K562 (cell line): Measurements from ENCODE around the gene PRR23E. TPM values are rescaled to one million over a fixed set of nuclear protein-coding genes. Genes with fewer than 3 reads are reported as not detected.

Source experiments
- ATAC-seq: fragments of 200-7000 bp; cut with Tn5 transposase; 3 replicates; pipeline ENCODE4 v1.9.1; 2020; ENCODE audit warnings: moderate library complexity
- BruUV-seq: library from RNA; stranded (reverse); fragments of 400-500 nt; replicated peaks from 2 replicates; lab custom pipeline; 2021; lab: Mats Ljungman, UMichigan
- CTCF ChIA-PET: fragments of 300-600 bp; formaldehyde crosslinking; extraction: SDS; loops from one replicate; lab custom pipeline; 2021; ENCODE audit warnings: low intra/inter-chr PET ratio; lab: Yijun Ruan, JAX
- POLR2A ChIA-PET: fragments of 300-600, 350-650 bp; sonication (Branson Sonifier 250); formaldehyde crosslinking; extraction: SDS; loops from one replicate; lab custom pipeline; 2021; ENCODE audit warnings: antibody characterized with exemption, inconsistent platforms; lab: Yijun Ruan, JAX
- DNase-seq, 4 experiments: peaks; one replicate each; pipeline versions ENCODE4 v3.0.0 to v3.0.0-alpha.2; 2011 to 2018; ENCODE audit warnings: low spot score in 3 of 4, mixed read lengths in 3 of 4; ENCODE audit errors: extremely low read depth in 1 of 4
- FAIRE-seq: peaks from 2 replicates; lab custom pipeline; 2011; peaks lifted over from hg19 to GRCh38; lab: Jason Lieb, UNC
- H2AFZ ChIP-seq: 2 replicates; pipeline ENCODE4 v1.6.0; 2011; ENCODE audit warnings: low read depth, low read length, control low read depth, inconsistent platforms
- H3K27ac ChIP-seq: fragments of 200-600 bp; 3 replicates; pipeline ENCODE4 v1.8.0; 2011; ENCODE audit warnings: low read depth, mild to moderate bottlenecking, control low read depth, inconsistent platforms, low read length, moderate library complexity, mixed read lengths; ENCODE audit errors: extremely low read depth
- H3K27me3 ChIP-seq, 2 experiments: fragments of 300-600 bp in 1 of 2; 2 replicates in 1 of 2; 3 replicates in 1 of 2; pipeline versions ENCODE4 v1.6.0 to v1.8.0; 2011; ENCODE audit warnings: inconsistent platforms in 2 of 2, low read length in 2 of 2, mild to moderate bottlenecking in 1 of 2, mixed read lengths in 1 of 2, moderate library complexity in 1 of 2; ENCODE audit not compliant: control insufficient read depth in 2 of 2, insufficient read depth in 2 of 2
- H3K36me3 ChIP-seq: fragments of 300-600 bp; 3 replicates; pipeline ENCODE4 v1.8.0; 2011; ENCODE audit warnings: mild to moderate bottlenecking, low read length, inconsistent platforms; ENCODE audit not compliant: control insufficient read depth, insufficient read depth
- H3K4me1 ChIP-seq, 2 experiments: fragments of 200-600 bp in 1 of 2; replicated peaks in 1 of 2; 2 replicates in 1 of 2; 3 replicates in 1 of 2; pipeline versions ENCODE4 v1.5.1 to v1.8.0; 2011; ENCODE audit warnings: inconsistent platforms in 2 of 2, low read length in 2 of 2, mild to moderate bottlenecking in 1 of 2, mixed read lengths in 1 of 2, moderate library complexity in 1 of 2; ENCODE audit not compliant: control insufficient read depth in 2 of 2, insufficient read depth in 2 of 2
- H3K4me2 ChIP-seq: 2 replicates; pipeline ENCODE4 v1.6.1; 2011; ENCODE audit warnings: low read length, control low read depth, inconsistent platforms, mixed read lengths; ENCODE audit not compliant: insufficient read depth
- H3K4me3 ChIP-seq: fragments of 200-600 bp; sonication (generic), shearing (Covaris generic); 2 replicates; pipeline ENCODE4 v1.5.1; 2016; ENCODE audit warnings: control low read depth, inconsistent platforms
- H3K79me2 ChIP-seq: fragments of 200-600 bp; 3 replicates; pipeline ENCODE4 v1.8.0; 2011; ENCODE audit warnings: low read length, inconsistent platforms; ENCODE audit not compliant: control insufficient read depth, insufficient read depth
- H3K9ac ChIP-seq, 2 experiments: 2 replicates each; pipeline versions ENCODE4 v1.6.0 to v1.6.1; 2011; ENCODE audit warnings: low read depth in 2 of 2, low read length in 2 of 2, control low read depth in 1 of 2, inconsistent platforms in 1 of 2, mild to moderate bottlenecking in 1 of 2, mixed read lengths in 1 of 2; ENCODE audit not compliant: insufficient read depth in 1 of 2
- H3K9me1 ChIP-seq: one replicate; pipeline ENCODE4 v1.6.0; 2011; ENCODE audit warnings: inconsistent platforms, mild to moderate bottlenecking, low read length, moderate library complexity; ENCODE audit not compliant: control insufficient read depth, insufficient read depth
- H3K9me3 ChIP-seq: replicated peaks from 2 replicates; pipeline ENCODE4 v1.5.1; 2011; ENCODE audit warnings: low read depth, low read length, inconsistent platforms; ENCODE audit not compliant: control insufficient read depth, insufficient read depth
- H4K20me1 ChIP-seq: replicated peaks from 2 replicates; pipeline ENCODE4 v1.6.1; 2011; ENCODE audit warnings: low read length, inconsistent platforms, mixed read lengths; ENCODE audit not compliant: control insufficient read depth, insufficient read depth
- ARID4B ChIP-seq: sonication (generic); formaldehyde crosslinking; IDR thresholded peaks from 2 replicates; pipeline ENCODE4 v1.8.0; 2022; ENCODE audit warnings: mild to moderate bottlenecking, missing genetic modification reagents
- BRD4 ChIP-seq: fragments of 200-600 bp; sonication (generic); IDR thresholded peaks from 2 replicates; pipeline ENCODE4 v1.6.1; 2017; ENCODE audit warnings: inconsistent platforms
- EHMT2 ChIP-seq: fragments of 450-650 bp; IDR thresholded peaks from 2 replicates; pipeline ENCODE4 v1.6.1; 2018; ENCODE audit warnings: antibody characterized with exemption
- MXD1 ChIP-seq: fragments of 250-450 bp; sonication (Bioruptor Pico); IDR thresholded peaks from 2 replicates; pipeline ENCODE4 v1.8.0; 2021; ENCODE audit warnings: borderline replicate concordance, mild to moderate bottlenecking, moderate library complexity; ENCODE audit not compliant: poor library complexity, severe bottlenecking
- NELFE ChIP-seq: IDR thresholded peaks from 2 replicates; pipeline ENCODE4 v1.6.1; 2011; ENCODE audit warnings: mild to moderate bottlenecking; ENCODE audit not compliant: insufficient read depth, insufficient read length
- REST ChIP-seq, 2 experiments: fragments of 450-650 bp; formaldehyde crosslinking in 1 of 2; IDR thresholded peaks; 2 replicates each; pipeline versions ENCODE4 v1.4.0 to v1.6.1; 2014 to 2020; ENCODE audit warnings: mild to moderate bottlenecking in 2 of 2, borderline replicate concordance in 1 of 2, low read depth in 1 of 2
- STAG1 ChIP-seq: sonication (generic); formaldehyde crosslinking; IDR thresholded peaks from 2 replicates; pipeline ENCODE4 v1.5.0; 2020; ENCODE audit warnings: missing genetic modification reagents, borderline replicate concordance
- TFAM ChIP-seq: fragments of 250-450 bp; sonication (Bioruptor Pico); conservative IDR thresholded peaks from 2 replicates; pipeline ENCODE4 v1.5.0; 2021; ENCODE audit warnings: mild to moderate bottlenecking, moderate library complexity
- whole genome bisulfite sequencing: fragments of 100-300 bp; shearing (Covaris generic); methylation state at CpG from one replicate; pipeline ENCODE4 v1.1.6; 2016; ENCODE audit warnings: low coverage, mixed read lengths; ENCODE audit not compliant: insufficient coverage; ENCODE audit errors: missing lambda C conversion rate; 5-methylcytosine and 5-hydroxymethylcytosine counted together
- in situ Hi-C: fragments of 300-500 bp; cut with MboI; formaldehyde crosslinking; loops from 4 replicates; pipeline ENCODE4 v1.15.0; 2018; ENCODE audit warnings: inconsistent platforms, mixed read lengths
- intact Hi-C: fragments of 100-400 bp; cut with micrococcal nuclease; formaldehyde crosslinking; loops from 2 replicates; pipeline ENCODE4 v1.14.2; 2022
- polyA plus RNA-seq, 8 experiments: library from polyadenylated mRNA; depleted of rRNA in 4 of 8; stranded (reverse) in 5 of 8; unstranded in 3 of 8; fragments of >200 nt; fragmentation: Nextera tagmentation in 2 of 8; fragmentation: Illumina TruSeq in 1 of 8; extraction: Ambion mirVana in 2 of 8; extraction: Trizol in 1 of 8; gene quantifications; 2 replicates each; pipeline versions ENCODE4 v1.2.1 to v1.2.3, GENCODE V29; 2011 to 2014; ENCODE audit warnings: inconsistent platforms in 1 of 8, missing spikeins in 1 of 8
- total RNA-seq, 7 experiments: library from RNA; depleted of rRNA in 6 of 7; stranded (reverse); fragments of >200 nt in 6 of 7; fragmentation: Illumina TruSeq in 2 of 7; extraction: Trizol in 2 of 7; gene quantifications; 2 replicates each; pipeline versions ENCODE4 v1.2.1 to v1.2.3, GENCODE V29; 2011 to 2021; ENCODE audit warnings: low replicate concordance in 1 of 7

The PRR23E gene
- total and polyA plus RNA-seq, 9 of the 15 experiments (the other 6 are each of a cell fraction or from before 2014, with no cell fraction given) = not detected

GRCh38 chr3:127158614-127159229, 34.2 kb upstream of the PRR23E start:
- H3K4me2 ChIP-seq = no peak overlapping the region
- H3K79me2 ChIP-seq = no peaks in the 10 kb centered on the region
- ChIA-PET CTCF (no interaction called here), POLR2A (interaction anchor here (0.7 kb wide), 1 partner anchor 137 kb away, joined by 4 read pairs; no protein-coding TSS in a partner anchor)
- ATAC-seq (0 out of 3 replicates have a peak, but pooled peaks have one; percentile 38), FAIRE-seq (no peak), DNase-seq (peak in 1 of 4 experiments; percentile 3)
- in situ Hi-C loops (no loop called here), intact Hi-C loops (no loop called here)
- 0% methylated on average over 7 of the region's 10 CpGs for WGBS
- no peak overlapping the region for H3K27ac ChIP-seq
- H3K4me3 ChIP-seq = no peak overlapping the region
- no peaks in the 10 kb centered on the region for H4K20me1 ChIP-seq
- no peaks in the 10 kb centered on the region for H3K9me1 ChIP-seq
- H3K9me3 ChIP-seq = peaks cover 2% of the 10 kb centered on the region; the same call in 1 of the 2 replicates
- H3K9ac ChIP-seq = no peak overlapping the region
- no TSS peak for BruUV-seq
- no peaks in the 10 kb centered on the region for H3K36me3 ChIP-seq
- no peaks in the 10 kb centered on the region for H3K4me1 ChIP-seq
- H3K27me3 ChIP-seq = no peaks in the 10 kb centered on the region
- no peak overlapping the region for H2AFZ ChIP-seq
- TF ChIP-seq EHMT2 (peak; percentile 92), TFAM (CRISPR knock-in tag) (no peak), BRD4 (no peak), REST (IDR thresholded peaks at IDR 0.05; ENCODE audit: borderline replicate concordance) (peak; percentile 95), REST (CRISPR knock-in tag; IDR thresholded peaks at IDR 0.05; ENCODE audit: low read depth) (peak; percentile 83; the same call in 1 of the 2 replicates), STAG1 (no peak), ARID4B (CRISPR knock-in tag) (no peak), MXD1 (no peak), NELFE (no peak)
